Fibroblast of lung (primary cell): ENCODE results near the gene SLC25A51. TPM values are rescaled to one million over a fixed set of nuclear protein-coding genes. Genes with fewer than 3 reads are reported as not detected.

Experiments used
- DNase-seq, 2 donors: peaks; one replicate each; pipeline versions ENCODE4 v3.0.0 to v3.0.0-alpha.2; 2010; ENCODE audit warnings: low read depth in 2 of 2
- H2AFZ ChIP-seq: 2 replicates; pipeline ENCODE4 v1.5.1; 2012; ENCODE audit warnings: low read length, control low read depth, inconsistent platforms
- H3K27ac ChIP-seq: 2 replicates; pipeline ENCODE4 v1.5.1; 2011; ENCODE audit warnings: low read length, control low read depth; ENCODE audit not compliant: insufficient read depth
- H3K27me3 ChIP-seq: 2 replicates; pipeline ENCODE4 v1.5.1; 2011; ENCODE audit warnings: mild to moderate bottlenecking, low read length; ENCODE audit not compliant: control insufficient read depth, insufficient read depth
- H3K36me3 ChIP-seq: 2 replicates; pipeline ENCODE4 v1.5.1; 2011; ENCODE audit warnings: low read length; ENCODE audit not compliant: control insufficient read depth, insufficient read depth
- H3K4me1 ChIP-seq: 2 replicates; pipeline ENCODE4 v1.5.1; 2011; ENCODE audit warnings: low read length; ENCODE audit not compliant: control insufficient read depth, insufficient read depth; ENCODE audit errors: extremely low read depth
- H3K4me2 ChIP-seq: 2 replicates; pipeline ENCODE4 v1.5.1; 2011; ENCODE audit warnings: low read length, control low read depth; ENCODE audit not compliant: insufficient read depth; ENCODE audit errors: extremely low read depth
- H3K4me3 ChIP-seq, 4 experiments: fragments of 200-600 bp in 1 of 4; sonication (generic) in 1 of 4; replicated peaks in 1 of 4; 2 replicates each; pipeline ENCODE4 v1.5.1; 2011 to 2016; ENCODE audit warnings: low read length in 4 of 4, low read depth in 3 of 4, mild to moderate bottlenecking in 3 of 4, control low read depth in 2 of 4, inconsistent platforms in 1 of 4, mixed read lengths in 1 of 4; ENCODE audit not compliant: insufficient read depth in 1 of 4; ENCODE audit errors: control extremely low read depth in 1 of 4
- H3K79me2 ChIP-seq: 2 replicates; pipeline ENCODE4 v1.5.1; 2012; ENCODE audit warnings: mild to moderate bottlenecking, low read length, inconsistent platforms; ENCODE audit not compliant: control insufficient read depth, insufficient read depth
- H3K9ac ChIP-seq: 2 replicates; pipeline ENCODE4 v1.5.1; 2011; ENCODE audit warnings: mild to moderate bottlenecking, low read length, control low read depth; ENCODE audit not compliant: insufficient read depth
- H3K9me3 ChIP-seq: 2 replicates; pipeline ENCODE4 v1.5.1; 2012; ENCODE audit warnings: low read depth, low read length; ENCODE audit not compliant: control insufficient read depth, insufficient read depth
- H4K20me1 ChIP-seq: 2 replicates; pipeline ENCODE4 v1.5.1; 2011; ENCODE audit warnings: low read length; ENCODE audit not compliant: control insufficient read depth, insufficient read depth; ENCODE audit errors: extremely low read depth
- EZH2 ChIP-seq: IDR thresholded peaks from 2 replicates; pipeline ENCODE4 v1.5.1; 2012; ENCODE audit warnings: low read length, control low read depth, mild to moderate bottlenecking; ENCODE audit errors: missing control alignments
- polyA plus RNA-seq, 2 donors: library from polyadenylated mRNA; depleted of rRNA in 1 of 2; stranded (reverse) in 1 of 2; unstranded in 1 of 2; fragments of >200 nt; gene quantifications; 2 replicates each; pipeline ENCODE4 v1.2.1, GENCODE V29; 2011 to 2012; ENCODE audit warnings: missing spikeins in 1 of 2
- total RNA-seq: library from RNA; depleted of rRNA; stranded (reverse); fragments of >200 nt; gene quantifications from 2 replicates; pipeline ENCODE4 v1.2.1, GENCODE V29; 2014
- TF ChIP-seq, protein P1 (sequence below), 2 donors: IDR thresholded peaks in 1 of 2; conservative IDR thresholded peaks in 1 of 2; 1 replicate in 1 of 2; 2 replicates in 1 of 2; pipeline ENCODE4 v1.5.1; 2011 to 2012; ENCODE audit warnings: low read length in 2 of 2, control low read depth in 1 of 2, inconsistent platforms in 1 of 2, low read depth in 1 of 2, mild to moderate bottlenecking in 1 of 2

Gene SLC25A51
- total and polyA plus RNA-seq, 2 donors (not counting 1 experiment from before 2014, with no cell fraction given) = 39.3 to 100 TPM

DNA sequence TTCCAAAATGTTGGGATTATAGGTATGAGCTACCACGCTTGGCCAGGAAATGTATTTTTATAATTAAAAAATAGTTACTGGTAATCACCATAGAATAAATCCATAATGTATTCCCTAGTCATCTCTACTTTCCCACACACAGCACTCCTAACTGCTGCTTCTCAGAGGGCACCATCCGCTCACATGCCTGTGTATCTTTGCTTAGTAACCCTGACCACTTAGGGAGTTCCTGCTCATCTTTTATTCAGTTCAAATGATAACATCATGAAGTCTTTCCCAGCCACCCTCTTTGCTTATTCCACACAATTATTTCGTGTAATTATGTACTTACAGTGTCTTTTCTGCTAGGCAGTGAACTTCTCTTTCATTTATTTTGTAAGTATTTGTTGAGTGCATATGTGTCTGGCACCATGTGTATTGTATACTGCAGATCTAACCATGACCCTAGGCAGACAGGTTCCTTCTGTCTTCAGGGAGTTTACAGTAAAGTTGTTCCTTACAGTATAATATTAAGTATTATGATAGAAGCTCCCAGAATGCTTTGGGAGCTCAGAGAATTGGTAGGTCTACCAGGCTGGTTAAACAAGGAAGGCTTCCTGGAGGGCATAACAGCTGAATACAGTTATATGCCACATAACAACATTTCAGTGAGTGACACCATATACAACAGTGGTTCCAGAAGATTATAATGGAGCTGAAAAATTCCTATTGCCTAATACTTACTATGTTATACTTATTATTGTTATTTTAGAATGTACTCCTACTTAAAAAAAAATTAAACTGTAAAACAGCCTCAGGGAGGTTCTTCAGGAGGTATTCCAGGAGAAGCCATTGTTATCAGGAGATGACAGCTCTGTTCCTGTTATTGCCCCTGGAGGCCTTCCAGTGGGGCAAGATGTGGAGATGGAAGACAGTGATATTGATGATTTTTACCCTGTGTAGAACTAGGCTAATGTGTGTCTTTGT is 64.1 kb downstream of the SLC25A51 start:
- TF ChIP-seq EZH2 = no peak
- TF ChIP-seq, protein P1, sequence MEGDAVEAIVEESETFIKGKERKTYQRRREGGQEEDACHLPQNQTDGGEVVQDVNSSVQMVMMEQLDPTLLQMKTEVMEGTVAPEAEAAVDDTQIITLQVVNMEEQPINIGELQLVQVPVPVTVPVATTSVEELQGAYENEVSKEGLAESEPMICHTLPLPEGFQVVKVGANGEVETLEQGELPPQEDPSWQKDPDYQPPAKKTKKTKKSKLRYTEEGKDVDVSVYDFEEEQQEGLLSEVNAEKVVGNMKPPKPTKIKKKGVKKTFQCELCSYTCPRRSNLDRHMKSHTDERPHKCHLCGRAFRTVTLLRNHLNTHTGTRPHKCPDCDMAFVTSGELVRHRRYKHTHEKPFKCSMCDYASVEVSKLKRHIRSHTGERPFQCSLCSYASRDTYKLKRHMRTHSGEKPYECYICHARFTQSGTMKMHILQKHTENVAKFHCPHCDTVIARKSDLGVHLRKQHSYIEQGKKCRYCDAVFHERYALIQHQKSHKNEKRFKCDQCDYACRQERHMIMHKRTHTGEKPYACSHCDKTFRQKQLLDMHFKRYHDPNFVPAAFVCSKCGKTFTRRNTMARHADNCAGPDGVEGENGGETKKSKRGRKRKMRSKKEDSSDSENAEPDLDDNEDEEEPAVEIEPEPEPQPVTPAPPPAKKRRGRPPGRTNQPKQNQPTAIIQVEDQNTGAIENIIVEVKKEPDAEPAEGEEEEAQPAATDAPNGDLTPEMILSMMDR (conservative IDR thresholded peaks at IDR 0.05 in 1 of 2, IDR thresholded peaks at IDR 0.05 in 1 of 2; ENCODE audit: low read depth in 1 of 2, low read length in 2 of 2) = no peak
- Histone ChIP-seq H3K9me3 (no peaks in the 10 kb centered on the region), H2AFZ (no peak overlapping the region), H3K4me3 (no peak overlapping the region), H4K20me1 (no peaks in the 10 kb centered on the region), H3K27me3 (no peaks in the 10 kb centered on the region), H3K27ac (no peak overlapping the region), H3K79me2 (no peaks in the 10 kb centered on the region), H3K36me3 (no peaks in the 10 kb centered on the region), H3K4me2 (no peak overlapping the region), H3K4me1 (no peaks in the 10 kb centered on the region), H3K9ac (no peak overlapping the region)
- DNase-seq = peak; percentile 12 to 17

Other genes with a start within 250 kb of the SLC25A51 start
- gene TRMT10B, start 150.3 kb downstream of the SLC25A51 start, total RNA-seq = 3.9 and 5.6 TPM in 2 replicates
- gene TRMT10B, start 150.3 kb downstream of the SLC25A51 start, polyA plus RNA-seq = 6.6 and 7.5 TPM in 2 replicates
- 19.0 and 24.9 TPM in 2 replicates for gene EXOSC3, start 119.1 kb downstream of the SLC25A51 start, total RNA-seq
- gene EXOSC3, start 119.1 kb downstream of the SLC25A51 start, polyA plus RNA-seq = 34.0 and 36.7 TPM in 2 replicates
- 18.7 and 26.6 TPM in 2 replicates for gene DCAF10, start 103.3 kb downstream of the SLC25A51 start, total RNA-seq
- 23.3 and 33.5 TPM in 2 replicates for gene DCAF10, start 103.3 kb downstream of the SLC25A51 start, polyA plus RNA-seq
- gene SHB, start 165.1 kb upstream of the SLC25A51 start, total RNA-seq = 12.6 and 13.9 TPM in 2 replicates
- 9.9 and 16.9 TPM in 2 replicates for gene SHB, start 165.1 kb upstream of the SLC25A51 start, polyA plus RNA-seq